ENCODE measurements around the gene WRAP73.

- no peak for TF ChIP-seq CTCF (IDR thresholded peaks at IDR 0.05)
- TF ChIP-seq POLR2A (IDR thresholded peaks at IDR 0.05) = no peak
- TF ChIP-seq EP300 (IDR thresholded peaks at IDR 0.05) = no peak
- no peak for TF ChIP-seq POLR2AphosphoS5 (IDR thresholded peaks at IDR 0.05)
Measured at GRCh38 chr1:3636080-3636479, 13.8 kb downstream of the WRAP73 start.
